Activated CD8-positive, alpha-beta memory T cell treated with anti-CD3 and anti-CD28 coated beads for 36 hours (primary cell): ENCODE measurements around the gene AK5. TPM values are rescaled to one million over a fixed set of nuclear protein-coding genes. Genes with fewer than 3 reads are reported as not detected.

Experiments
- CTCF ChIA-PET: fragments of 350-600 bp; sonication (Branson Sonifier 250); formaldehyde crosslinking; loops from one replicate; lab custom pipeline; 2021; ENCODE audit warnings: antibody characterized with exemption; lab: Charles Lee
- POLR2A ChIA-PET: fragments of 350-600 bp; sonication (Branson Sonifier 250); formaldehyde crosslinking; loops from one replicate; lab custom pipeline; 2021; ENCODE audit warnings: antibody characterized with exemption; lab: Charles Lee
- total RNA-seq, 2 experiments: library from RNA; stranded (reverse); gene quantifications; one replicate each; pipeline ENCODE4 v1.2.3, GENCODE V29; 2021

The AK5 gene
- total RNA-seq, result 1 to 10 TPM in 1 of 2 experiments, under 1 TPM in 1; 0.57 to 1.0 TPM

GRCh38 chr1:77281491-77282186 is at the start of gene AK5:
Gene AK5, plus strand, starts transcription at chr1:77282019. Its CDS starts 295 bp downstream, at chr1:77282314.
- ChIA-PET CTCF (interaction anchor here (0.6 kb wide), 1 partner anchor 201 kb away, joined by 5 read pairs; no protein-coding TSS in a partner anchor), POLR2A (no interaction called here)

- CTCF ChIA-PET, result no interaction called here
- POLR2A ChIA-PET, result no interaction called here
These were observed 49.0 kb upstream of the AK5 start for GRCh38 chr1:77232829-77233228.

- POLR2A ChIA-PET, result no interaction called here
These were observed 47.7 kb upstream of the AK5 start for GRCh38 chr1:77234096-77234495.

GRCh38 chr1:77234943-77235342 is 46.9 kb upstream of the AK5 start:
- CTCF ChIA-PET, result no interaction called here
- POLR2A ChIA-PET, result no interaction called here

More at GRCh38 chr1:77234096-77234495, 47.7 kb upstream of the AK5 start:
- CTCF ChIA-PET, result no interaction called here

GRCh38 chr1:77238462-77238861 is 43.4 kb upstream of the AK5 start:
- ChIA-PET CTCF (no interaction called here), POLR2A (no interaction called here)

GRCh38 chr1:77239311-77239710 is 42.5 kb upstream of the AK5 start:
- CTCF ChIA-PET, result interaction anchor here (0.5 kb wide), 1 partner anchor 34 kb away, joined by 3 read pairs; no protein-coding TSS in a partner anchor
- POLR2A ChIA-PET, result no interaction called here

GRCh38 chr1:77245830-77246229 is 36.0 kb upstream of the AK5 start:
- ChIA-PET POLR2A (no interaction called here), CTCF (no interaction called here)

GRCh38 chr1:77250126-77250525 is 31.7 kb upstream of the AK5 start:
- ChIA-PET CTCF (no interaction called here), POLR2A (no interaction called here)

- ChIA-PET CTCF (no interaction called here), POLR2A (no interaction called here)
These were observed 28.6 kb upstream of the AK5 start for GRCh38 chr1:77253211-77253610.

GRCh38 chr1:77263708-77264107 is 18.1 kb upstream of the AK5 start:
- CTCF ChIA-PET, result no interaction called here
- POLR2A ChIA-PET, result no interaction called here

GRCh38 chr1:77265180-77265579 is 16.6 kb upstream of the AK5 start:
- ChIA-PET POLR2A (no interaction called here), CTCF (no interaction called here)

- POLR2A ChIA-PET, result no interaction called here
- CTCF ChIA-PET, result no interaction called here
These were observed 14.8 kb upstream of the AK5 start for GRCh38 chr1:77267035-77267434.

- POLR2A ChIA-PET, result no interaction called here
- CTCF ChIA-PET, result no interaction called here
These were observed 9.8 kb upstream of the AK5 start for GRCh38 chr1:77271852-77272580.

GRCh38 chr1:77273891-77274290 is 7.9 kb upstream of the AK5 start:
- POLR2A ChIA-PET, result no interaction called here

GRCh38 chr1:77275194-77275593 is 6.6 kb upstream of the AK5 start:
- POLR2A ChIA-PET, result no interaction called here
- CTCF ChIA-PET, result no interaction called here

More at GRCh38 chr1:77273891-77274290, 7.9 kb upstream of the AK5 start:
- CTCF ChIA-PET, result interaction anchor here (0.7 kb wide), 1 partner anchor 34 kb away, joined by 3 read pairs; no protein-coding TSS in a partner anchor

- ChIA-PET CTCF (no interaction called here), POLR2A (no interaction called here)
These were observed 4.9 kb upstream of the AK5 start for GRCh38 chr1:77276941-77277340.

- ChIA-PET POLR2A (no interaction called here), CTCF (no interaction called here)
These were observed 1.9 kb upstream of the AK5 start for GRCh38 chr1:77279929-77280328.

- ChIA-PET CTCF (interaction anchor here (0.6 kb wide), 1 partner anchor 202 kb away, joined by 5 read pairs; no protein-coding TSS in a partner anchor), POLR2A (no interaction called here)
These were observed 857 bp upstream of the AK5 start for GRCh38 chr1:77280962-77281361.

GRCh38 chr1:77282187-77282865 is 507 bp downstream of the AK5 start:
- ChIA-PET POLR2A (no interaction called here), CTCF (no interaction called here)

- ChIA-PET CTCF (no interaction called here), POLR2A (no interaction called here)
These were observed 1.2 kb downstream of the AK5 start for GRCh38 chr1:77282866-77283539.
